Ovary (tissue), 3 donors: ENCODE data around the gene ALCAM.

ENCODE experiments used
- EP300 ChIP-seq: sonication (generic); formaldehyde crosslinking; IDR thresholded peaks from one replicate; pipeline ENCODE4 v1.6.1; 2017; ENCODE audit warnings: antibody characterized with exemption
- POLR2A ChIP-seq: fragments of 450-650 bp; IDR thresholded peaks from one replicate; pipeline ENCODE4 v1.6.1; 2017; ENCODE audit warnings: antibody characterized with exemption, mild to moderate bottlenecking, moderate library complexity
- TF ChIP-seq, protein P1 (sequence below), 3 donors: fragments of 450-650 bp in 2 of 3; fragments of 200-600 bp in 1 of 3; IDR thresholded peaks; one replicate each; pipeline versions ENCODE4 v1.5.1 to v1.8.0; 2016 to 2022; ENCODE audit warnings: antibody characterized with exemption in 3 of 3, mild to moderate bottlenecking in 1 of 3
- donor health status: DM: no; HTN: no; CAD: no.

- TF ChIP-seq, protein P1, sequence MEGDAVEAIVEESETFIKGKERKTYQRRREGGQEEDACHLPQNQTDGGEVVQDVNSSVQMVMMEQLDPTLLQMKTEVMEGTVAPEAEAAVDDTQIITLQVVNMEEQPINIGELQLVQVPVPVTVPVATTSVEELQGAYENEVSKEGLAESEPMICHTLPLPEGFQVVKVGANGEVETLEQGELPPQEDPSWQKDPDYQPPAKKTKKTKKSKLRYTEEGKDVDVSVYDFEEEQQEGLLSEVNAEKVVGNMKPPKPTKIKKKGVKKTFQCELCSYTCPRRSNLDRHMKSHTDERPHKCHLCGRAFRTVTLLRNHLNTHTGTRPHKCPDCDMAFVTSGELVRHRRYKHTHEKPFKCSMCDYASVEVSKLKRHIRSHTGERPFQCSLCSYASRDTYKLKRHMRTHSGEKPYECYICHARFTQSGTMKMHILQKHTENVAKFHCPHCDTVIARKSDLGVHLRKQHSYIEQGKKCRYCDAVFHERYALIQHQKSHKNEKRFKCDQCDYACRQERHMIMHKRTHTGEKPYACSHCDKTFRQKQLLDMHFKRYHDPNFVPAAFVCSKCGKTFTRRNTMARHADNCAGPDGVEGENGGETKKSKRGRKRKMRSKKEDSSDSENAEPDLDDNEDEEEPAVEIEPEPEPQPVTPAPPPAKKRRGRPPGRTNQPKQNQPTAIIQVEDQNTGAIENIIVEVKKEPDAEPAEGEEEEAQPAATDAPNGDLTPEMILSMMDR (IDR thresholded peaks at IDR 0.05), result no peak
- TF ChIP-seq POLR2A (no peak), EP300 (no peak)
These were observed 16.9 kb upstream of the ALCAM start for GRCh38 chr3:105349684-105350387.
